ENCODE results near the gene EIF4G3.
"Not testable (repeated sequence)": the region's sequence is repeated elsewhere in the genome, so short reads cannot be mapped to it uniquely, and the experiment has no call there.

EIF4G3 gene

DNA sequence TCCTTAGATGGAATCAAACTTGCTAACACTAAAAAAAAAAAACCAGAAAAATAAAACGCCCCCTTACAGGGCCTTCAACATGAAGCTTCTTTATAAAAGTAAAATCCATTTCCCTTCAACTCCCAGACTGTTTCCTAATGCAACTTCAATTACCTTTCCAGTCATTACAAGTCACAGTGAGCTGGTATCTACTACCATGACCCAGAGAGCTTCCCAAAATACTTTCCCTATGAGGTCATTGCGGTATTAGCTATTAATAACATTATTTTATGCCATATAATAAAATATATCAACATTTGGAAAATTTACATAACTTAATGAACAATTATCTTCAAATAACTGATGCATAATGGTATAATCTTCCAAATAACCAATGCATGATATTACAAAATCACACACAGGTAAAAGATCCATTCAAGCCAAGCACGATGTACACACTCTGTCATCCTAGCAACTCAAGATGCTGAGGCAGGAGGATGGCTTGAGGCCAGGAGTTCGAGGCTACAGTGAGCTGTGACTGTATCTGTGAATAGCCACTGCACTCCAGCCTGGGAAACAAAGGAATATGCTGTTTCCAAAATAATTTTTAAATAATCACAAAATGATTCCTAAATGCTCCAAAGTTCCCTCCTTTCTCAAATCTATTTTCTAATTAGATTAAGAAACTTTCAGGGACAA is 24.1 kb downstream of the EIF4G3 start:
- no peak for DNase-seq

DNA sequence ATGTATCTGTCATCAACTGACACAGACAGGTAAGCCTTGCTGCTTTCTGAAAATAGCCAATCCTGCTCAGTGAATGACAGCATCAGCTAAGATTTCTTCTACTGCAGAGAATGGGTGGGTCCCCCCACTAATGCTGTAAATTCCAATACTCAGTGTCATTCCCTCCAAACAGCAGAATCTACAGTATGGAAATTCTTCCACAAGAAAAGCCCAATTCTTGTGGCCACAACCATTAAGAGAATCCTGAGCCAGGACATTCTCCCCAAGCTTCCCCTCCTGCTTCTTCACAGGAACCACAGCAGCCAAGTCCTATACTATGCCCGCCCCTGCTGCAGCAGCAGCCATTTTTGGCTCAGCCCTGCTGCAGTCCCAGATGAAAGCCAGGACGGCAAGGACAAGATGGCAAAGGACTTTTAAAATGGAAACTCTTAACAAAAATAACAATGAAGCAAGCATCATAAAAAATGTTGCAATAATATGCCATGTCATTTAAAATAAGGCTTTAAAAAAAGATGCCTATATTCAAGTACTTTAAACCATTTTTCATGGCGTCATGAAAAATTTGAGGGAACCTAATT is 26.8 kb downstream of the EIF4G3 start:
- DNase-seq, result no peak

DNA sequence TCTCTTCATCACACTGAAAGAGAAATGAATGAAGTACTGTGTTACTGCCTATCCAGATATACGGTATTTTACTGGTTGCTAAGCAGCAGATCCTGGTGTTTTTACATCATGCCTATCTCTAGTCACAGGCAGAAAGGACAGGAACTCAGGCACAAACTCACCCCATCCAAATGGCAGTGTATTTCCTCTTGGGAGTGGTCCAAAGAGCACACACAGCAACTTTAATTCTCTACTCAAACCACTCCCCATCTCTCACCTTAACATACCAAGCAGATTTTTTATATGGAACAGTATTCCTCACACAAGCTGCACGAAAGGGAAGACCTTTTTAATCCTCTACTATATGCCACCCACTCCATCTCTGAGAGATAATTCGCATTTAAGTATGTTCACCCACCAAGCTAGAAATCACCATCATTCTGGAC is 27.3 kb downstream of the EIF4G3 start:
- no peak for DNase-seq

DNA sequence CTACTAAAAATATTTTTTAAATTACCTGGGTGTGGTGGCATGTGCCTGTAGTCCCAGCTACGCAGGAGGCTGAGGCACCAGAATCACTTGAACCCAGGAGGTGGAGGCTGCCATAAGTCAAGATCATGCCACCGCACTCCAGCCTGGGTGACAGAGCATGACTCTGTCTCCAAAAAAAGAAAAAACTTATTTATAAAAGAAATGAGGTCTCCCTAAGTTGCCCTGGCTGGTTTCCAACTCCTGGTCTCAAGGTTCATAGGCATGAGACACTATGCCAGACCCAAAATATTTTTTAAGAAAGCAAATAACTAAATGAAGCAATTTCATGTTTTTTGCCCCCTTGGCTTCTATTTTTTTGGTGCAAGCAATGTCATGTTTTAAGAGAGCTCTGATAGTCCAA is 32.9 kb downstream of the EIF4G3 start:
- no peak for DNase-seq

DNA sequence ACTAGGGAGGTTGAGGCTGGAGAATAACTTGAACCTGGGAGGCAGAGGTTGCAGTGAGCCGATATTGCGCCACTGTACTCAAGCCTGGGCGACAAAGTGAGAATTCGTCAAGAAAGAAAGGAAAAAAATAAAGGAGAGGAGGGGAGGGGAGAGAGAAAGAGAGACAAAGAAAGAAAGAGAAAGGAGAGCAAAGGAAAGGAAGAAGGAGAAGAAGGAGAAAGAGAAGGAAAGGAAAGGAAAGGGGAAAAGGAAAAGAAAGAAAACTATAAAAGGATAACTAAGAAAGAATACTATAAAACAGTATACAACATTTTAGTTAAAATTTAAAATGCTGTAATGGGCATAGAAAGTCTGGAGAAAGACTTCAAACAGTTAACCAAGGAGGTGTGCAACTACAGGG is 33.6 kb downstream of the EIF4G3 start:
- DNase-seq, result no peak

DNA sequence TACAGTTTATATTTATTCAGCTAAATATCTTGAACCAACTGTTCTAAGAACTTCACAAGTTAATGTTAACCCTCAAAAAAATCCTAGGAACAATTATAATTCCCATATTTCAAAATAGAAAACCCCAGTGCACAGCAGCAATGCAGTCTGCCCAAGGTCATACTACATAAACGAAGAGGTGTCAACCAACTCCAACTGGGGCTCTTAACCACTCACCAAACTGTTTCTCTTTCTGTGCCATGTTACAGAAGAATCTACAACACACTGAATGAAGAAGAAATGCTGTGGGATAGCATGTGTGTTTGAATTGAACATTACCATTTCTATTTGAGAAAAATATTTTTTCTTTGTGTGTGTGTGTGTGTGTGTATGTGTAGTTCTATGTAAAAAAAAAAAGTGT is 35.7 kb downstream of the EIF4G3 start:
- no peak for DNase-seq

DNA sequence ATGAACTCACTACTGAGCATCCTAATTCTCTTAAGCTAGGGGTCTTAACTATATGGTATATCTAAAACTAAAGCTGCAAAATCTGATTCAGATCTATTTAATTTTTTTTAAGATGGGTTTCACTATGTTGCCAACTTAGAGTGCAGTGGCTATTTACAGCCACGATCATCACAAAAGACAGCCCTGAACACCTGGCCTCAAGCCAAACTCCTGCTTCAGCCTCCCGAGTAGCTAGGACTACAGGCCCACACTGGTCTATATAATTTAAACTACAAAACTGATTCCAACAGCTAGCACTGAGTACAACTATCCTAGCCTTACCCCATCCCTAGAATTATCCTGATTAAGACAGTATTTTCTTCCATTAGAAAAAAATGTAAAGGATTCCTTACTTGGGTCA is 37.1 kb downstream of the EIF4G3 start:
- DNase-seq, result no peak

DNA sequence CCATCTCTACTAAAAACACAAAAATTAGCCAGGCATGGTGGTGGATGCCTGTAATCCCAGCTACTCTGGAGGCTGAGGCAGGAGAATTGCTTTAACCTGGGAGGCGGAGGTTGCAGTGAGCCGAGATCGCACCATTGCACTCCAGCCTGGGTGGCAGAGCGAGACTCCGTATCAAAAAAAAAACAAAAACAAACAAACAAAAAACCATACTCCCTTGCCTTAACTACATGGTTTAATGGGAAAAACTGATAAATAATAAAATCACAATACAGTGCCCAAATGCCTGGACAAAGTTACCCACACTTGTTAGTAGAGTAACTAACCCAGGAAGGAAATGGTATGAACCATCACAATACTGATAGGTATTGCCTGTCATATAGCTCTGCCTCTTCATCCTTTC is 40.4 kb downstream of the EIF4G3 start:
- not testable (repeated sequence) for DNase-seq

DNA sequence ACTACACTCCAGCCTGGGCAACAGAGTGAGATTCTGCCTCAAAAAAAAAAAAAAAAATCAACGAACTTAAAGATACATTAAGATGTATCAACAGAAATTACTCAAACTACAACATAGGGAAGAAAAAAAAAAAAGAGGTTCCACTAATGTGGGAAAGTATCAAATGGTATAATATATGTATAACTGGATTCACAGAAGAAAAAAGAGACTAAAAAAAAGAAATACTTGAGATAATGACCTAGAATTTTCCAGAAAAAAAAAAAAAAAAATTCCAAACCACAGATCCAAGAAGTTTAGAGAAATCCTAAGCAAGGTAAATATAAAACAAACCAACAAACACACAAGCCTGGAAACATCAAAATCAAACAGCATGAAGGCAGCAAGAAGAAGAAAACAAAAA is 45.5 kb downstream of the EIF4G3 start:
- DNase-seq, result no peak

DNA sequence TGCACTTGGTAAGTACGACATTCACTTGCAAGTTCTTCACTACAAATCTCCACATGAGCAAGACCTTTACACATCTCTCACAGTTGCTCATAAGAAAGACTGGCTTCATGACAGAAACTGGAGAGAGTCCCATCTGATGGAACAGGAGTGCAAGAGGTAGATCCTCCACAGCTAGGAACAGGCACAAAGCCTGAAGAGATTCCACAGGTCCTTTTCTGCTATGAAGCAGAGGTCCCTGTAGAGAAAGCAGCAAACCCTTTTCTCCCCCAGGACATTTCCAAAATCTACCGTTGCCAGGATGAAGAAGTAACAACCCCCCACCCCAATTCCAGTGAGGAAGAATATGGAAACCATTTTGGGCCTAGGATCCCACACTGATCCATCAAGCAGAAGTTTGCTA is 47.3 kb downstream of the EIF4G3 start:
- no peak for DNase-seq

DNA sequence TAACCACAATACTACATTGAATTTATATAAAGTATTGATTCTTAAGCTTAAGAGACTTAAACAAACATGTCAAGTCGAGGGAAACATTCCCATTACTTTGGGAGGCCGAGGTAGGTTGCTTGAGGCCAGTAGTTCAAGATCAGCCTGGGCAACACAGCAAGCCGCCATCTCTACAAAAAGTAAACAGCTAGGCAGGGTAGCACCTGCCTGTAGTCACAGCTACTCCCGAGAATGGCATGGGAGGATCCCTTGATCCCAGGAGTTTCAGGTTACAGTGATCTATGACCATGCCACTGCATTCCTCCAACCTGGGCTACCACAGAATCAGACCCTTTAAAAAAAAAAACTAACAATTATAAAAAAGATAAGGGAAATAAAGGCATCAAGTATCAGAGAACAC is 50.4 kb downstream of the EIF4G3 start:
- DNase-seq, result no peak

DNA sequence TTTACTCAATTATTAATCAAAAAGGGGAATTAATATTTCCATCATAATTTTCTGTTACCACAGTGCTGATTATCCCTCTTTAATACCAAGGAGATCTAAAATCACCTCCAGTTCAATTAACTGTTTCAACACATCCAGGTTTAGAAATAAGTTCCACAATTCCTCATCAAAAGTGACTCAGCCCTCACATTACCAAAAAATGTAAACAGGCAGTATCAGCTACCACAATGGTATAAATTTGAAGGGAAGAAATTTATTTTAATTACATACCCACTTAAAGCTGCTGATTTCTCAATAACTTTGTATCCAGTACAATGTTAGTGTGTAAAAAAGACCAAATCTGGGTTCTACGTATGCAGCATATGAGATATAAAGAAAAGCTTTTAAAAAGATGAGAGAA is 51.9 kb downstream of the EIF4G3 start:
- no peak for DNase-seq

DNA sequence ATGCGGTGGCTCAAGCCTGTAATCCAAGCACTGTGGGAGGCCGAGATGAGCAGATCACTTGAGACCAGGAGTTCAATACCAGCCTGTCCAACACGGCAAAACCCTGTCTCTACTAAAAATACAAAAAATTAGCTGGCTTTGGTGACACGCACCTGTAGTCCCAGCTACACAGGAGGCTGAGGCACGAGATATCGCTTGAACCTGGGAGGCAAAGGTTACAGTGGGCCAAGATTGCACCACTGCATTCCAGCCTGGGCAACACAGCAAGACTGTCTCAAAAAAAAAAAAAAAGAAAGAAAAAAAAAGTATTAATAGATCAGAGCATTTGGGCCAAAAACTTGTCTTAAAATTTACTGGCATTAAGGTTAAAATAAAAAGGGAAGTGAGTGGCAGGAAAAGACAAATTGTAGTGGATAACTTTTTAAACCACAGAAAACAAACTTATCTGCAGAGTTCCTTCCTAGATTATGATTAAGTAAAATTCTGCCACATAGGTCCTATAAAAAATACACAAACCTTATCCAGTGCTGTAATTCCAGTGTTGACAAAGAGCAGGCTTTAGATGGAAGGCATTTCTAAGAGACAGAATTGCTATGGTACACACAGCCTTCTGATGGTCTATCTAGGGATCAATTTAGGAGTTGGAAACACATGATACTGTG is 53.3 kb downstream of the EIF4G3 start:
- DNase-seq, result no peak

DNA sequence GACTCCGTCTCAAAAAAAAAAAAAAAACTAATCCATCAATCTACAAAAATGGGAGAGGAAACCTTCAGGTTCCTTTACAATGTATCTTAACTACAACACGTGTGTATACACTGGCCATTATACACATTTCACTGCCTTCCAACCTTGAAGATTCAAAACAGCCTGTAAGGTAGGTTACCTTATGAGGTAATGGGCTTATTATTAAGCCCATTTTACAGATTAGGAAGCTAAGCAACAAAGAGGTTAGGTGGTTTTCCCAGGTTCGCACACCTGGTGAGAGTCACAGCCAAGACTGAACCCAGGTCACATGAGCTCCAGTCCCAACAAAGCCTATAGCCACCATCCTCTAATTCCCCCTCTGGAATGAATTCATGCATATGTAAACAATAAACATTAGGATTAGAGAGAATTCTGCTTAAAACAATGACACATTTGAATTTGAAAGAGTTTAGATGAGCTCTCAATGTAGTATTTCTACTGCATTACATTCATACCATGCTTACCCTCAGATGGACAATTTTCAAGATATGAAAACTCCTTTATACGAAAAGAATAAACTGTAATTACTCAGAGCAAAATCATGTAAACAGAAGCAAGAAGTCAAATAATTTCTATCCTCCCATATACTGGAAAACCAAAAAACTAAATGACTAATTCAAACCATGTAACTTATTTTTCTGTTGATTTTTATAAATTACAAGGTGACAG is 54.8 kb downstream of the EIF4G3 start:
- no peak for DNase-seq

DNA sequence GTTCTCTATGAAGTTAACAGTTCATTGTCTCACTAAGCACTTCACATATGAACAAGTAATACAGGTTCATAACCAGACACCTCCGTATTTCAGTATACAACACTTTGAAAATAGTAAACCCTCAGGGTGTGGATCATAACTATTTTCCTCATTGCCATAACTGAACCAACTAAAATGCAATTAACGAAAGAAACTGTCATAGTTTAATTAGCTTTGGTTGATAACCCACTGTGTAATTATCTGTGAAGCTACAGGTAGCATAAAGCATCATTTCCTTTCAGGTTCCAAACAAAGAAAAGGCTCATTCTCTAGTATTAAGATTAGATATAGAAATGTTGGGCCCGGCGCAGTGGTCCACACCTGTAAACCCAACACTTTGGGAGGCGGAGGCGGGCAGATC is 58.5 kb downstream of the EIF4G3 start:
- no peak for DNase-seq

DNA sequence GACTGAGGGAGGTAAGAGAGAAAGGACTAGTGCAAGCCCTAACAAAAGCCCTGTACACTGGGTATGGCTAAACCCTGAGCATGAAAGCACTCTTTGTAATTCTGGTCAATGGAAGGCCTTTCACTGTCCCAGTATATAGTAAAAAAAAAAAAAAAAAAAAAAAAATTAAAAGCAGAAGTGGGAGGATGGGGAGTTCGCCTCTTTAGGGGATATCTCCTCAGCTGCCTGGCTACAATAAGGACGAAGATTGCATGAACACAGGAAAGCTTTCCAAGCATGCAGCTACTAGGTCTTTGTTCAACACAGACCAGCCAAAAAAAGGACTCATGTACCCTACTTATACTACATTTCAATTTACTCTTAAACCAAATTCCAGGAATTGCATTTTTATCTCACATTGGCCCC is 59.1 kb downstream of the EIF4G3 start:
- DNase-seq, result no peak

DNA sequence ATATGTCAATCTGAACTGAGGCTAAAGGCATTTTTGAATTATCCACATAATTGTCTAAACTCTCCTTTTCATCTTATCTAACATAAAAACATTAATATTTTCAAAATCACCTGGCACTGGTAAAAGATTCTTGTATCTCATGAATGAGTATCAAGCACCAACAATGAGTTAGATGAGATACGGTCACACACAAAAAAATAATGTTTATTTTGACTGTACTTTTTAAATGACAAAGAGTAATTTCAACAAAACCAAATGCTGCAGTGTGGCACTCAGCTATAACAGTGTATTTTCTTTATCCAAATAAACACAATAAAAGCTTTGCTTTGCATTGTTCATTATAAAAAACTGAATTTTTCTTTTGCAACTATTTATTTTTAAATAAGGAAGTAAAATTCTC is 59.5 kb downstream of the EIF4G3 start:
- no peak for DNase-seq

DNA sequence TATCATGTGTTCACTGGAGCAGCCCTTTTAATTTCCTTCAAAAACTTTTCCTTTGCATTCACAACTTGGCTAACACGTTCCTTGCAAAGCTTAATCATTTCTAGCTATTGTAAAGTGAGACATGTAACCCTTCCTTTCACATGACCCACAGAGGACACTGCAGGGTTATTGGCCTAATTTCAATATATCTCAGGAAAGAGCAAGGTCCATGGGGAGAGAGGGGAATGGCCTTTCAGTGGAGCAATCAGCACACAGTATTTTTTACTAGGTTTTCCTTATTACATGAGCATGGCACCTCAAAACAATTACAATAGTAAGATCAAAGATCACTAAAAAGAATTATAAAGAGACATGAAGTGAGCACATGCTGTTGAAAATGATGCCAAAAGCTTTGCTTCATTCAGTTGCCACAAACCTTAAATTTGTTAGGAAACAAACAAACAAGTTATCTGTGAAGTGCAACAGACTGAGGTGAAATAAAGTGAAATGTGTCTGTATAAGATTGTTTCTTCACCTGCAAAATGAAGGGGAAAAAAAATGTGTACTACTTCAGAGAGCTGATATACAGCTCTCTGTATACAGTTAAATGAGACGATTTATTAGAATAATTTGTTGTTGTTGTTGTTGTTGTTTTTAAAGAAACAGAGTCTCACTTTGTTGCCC is 61.5 kb downstream of the EIF4G3 start:
- no peak for DNase-seq

DNA sequence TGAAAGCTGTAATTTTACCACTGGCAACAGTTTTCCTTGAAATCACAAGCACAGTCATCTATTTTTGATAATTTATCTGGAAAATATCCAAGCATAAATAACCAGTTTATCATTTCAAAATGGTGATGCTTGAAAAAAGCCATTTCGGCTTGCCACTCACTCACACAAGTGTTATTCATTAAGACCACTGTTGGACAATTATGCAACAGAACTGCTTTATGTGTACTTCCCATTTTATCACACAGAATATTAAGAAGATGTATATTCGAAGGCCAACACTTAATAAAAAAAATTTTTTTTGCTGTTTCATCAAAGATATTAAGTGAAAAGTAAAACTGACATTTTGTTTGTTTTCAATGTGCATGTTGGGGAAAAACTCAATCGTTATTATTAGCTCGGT is 62.3 kb downstream of the EIF4G3 start:
- DNase-seq, result no peak

DNA sequence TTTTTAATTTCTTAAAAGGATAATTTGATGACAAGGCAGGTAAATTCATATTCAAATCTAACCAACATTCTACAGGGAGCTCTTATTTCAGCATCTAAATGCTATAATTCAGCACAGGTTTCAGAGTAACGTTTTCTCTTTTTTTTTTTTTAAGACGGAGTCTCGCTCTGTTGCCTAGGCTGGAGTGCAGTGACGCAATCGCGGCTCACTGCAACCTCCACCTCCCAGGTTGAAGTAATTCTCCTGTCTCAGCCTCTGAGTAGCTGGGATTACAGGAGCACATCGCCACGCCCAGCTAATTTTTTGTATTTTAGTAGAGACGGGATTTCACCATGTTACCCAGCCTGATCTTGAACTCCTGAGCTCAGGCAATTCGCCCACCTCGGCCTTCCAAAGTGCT is 66.5 kb downstream of the EIF4G3 start:
- DNase-seq, result no peak

DNA sequence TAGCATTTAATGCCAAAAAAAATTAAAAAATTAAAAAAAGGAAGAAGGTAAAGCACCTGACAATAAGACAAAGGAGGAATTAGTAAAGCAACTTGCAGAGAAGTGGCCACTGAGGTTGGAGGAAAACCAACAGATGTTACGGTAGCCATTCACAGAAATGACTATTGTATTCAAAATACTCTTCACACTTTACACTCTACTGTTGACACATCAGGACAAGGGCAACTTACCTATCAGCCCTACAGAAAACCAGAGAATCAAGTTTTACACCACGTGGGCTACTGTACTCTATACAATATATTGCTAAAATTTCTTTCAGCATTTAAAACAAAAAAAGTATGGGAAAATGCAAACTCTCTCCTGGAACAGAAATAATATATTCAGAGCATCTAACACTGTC is 70.0 kb downstream of the EIF4G3 start:
- no peak for DNase-seq

DNA sequence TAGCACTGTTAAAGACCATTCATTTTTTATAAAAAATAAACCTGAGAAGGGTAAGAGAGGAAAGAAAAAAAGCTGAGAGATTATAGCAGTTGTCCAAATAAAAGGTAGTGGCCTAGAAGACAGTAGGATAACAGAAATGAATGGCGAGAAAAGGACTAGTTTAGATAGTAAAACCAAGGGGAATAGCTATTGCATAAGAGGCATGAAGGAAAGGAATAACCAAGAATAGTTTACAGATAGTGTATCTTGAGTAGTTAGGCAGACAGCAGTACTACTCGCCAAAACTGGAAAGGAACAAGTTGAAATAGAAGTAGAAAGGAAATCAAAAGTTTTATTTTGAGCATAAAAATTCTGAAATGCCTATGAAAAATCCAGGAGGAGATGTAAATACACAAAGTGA is 70.5 kb downstream of the EIF4G3 start:
- DNase-seq, result no peak

DNA sequence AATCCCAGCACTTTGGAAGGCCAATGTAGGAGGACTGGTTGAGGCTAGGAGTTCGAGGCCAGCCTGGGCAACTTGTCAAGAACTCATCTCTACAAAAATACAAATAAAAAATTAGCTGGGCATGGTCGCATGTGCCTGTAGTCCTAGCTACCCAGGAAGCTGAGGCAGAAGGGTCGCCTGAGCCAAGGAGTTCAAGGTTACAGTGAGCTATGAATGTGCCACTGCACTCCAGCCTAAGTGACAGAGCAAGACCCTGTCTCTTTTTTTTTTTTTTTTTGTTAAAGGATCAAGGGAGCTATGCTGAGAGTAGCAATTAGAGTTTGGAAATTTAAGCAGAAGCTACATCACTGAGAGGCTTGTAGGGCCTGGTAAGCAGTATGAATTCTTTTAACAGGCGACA is 70.9 kb downstream of the EIF4G3 start:
- no peak for DNase-seq

DNA sequence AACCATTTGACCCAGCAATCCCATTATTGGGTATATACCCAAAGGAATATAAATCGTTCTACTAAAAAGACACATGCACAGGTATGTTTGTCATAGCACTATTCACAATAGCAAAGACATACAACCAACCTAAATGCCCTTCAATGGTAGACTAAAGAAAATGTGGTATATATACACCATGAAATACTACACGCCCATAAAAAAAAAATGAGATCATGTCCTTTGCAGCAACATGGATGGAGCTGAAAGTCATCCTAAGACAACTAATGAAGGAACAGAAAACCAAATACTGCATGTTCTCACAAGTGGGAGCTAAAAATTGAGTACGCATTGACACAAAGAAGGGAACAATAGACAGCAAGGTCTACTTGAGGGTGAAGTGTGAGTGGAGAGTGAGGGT is 72.0 kb downstream of the EIF4G3 start:
- no peak for DNase-seq

Measured in CD4-positive, alpha-beta T cell treated with Interleukin-21 for 1 hour (primary cell).